ENCODE data around the gene NAA10.

Gene NAA10

GRCh38 chrX:153937056-153937455 lies 2.2 kb upstream of the NAA10 start (continued):
- no peak for TF ChIP-seq ZNF2 (tag by site-specific recombination; IDR thresholded peaks at IDR 0.05)
- TF ChIP-seq ZNF433 (tag by site-specific recombination; IDR thresholded peaks at IDR 0.05; ENCODE audit: low read depth), result peak; percentile 98
- TF ChIP-seq ZBTB1 (tag by site-specific recombination; IDR thresholded peaks at IDR 0.05), result peak; percentile 69; the same call in 1 of the 2 replicates
- TF ChIP-seq ZNF19 (tag by site-specific recombination; IDR thresholded peaks at IDR 0.05; ENCODE audit: low read depth), result peak; percentile 87; the same call in 1 of the 2 replicates
- TF ChIP-seq ZNF629 (tag by site-specific recombination; IDR thresholded peaks at IDR 0.05), result peak; percentile 75
- peak; percentile 71; the same call in 1 of the 2 replicates for TF ChIP-seq GLI2 (tag by site-specific recombination; IDR thresholded peaks at IDR 0.05; ENCODE audit: borderline replicate concordance, low read depth)
- TF ChIP-seq ZFP69B (tag by site-specific recombination; IDR thresholded peaks at IDR 0.05), result no peak
- TF ChIP-seq ZNF394 (tag by site-specific recombination; IDR thresholded peaks at IDR 0.05; ENCODE audit: borderline replicate concordance), result peak; percentile 99
- TF ChIP-seq ZNF626 (tag by site-specific recombination; IDR thresholded peaks at IDR 0.05), result no peak
- no peak for TF ChIP-seq ZNF26 (tag by site-specific recombination; IDR thresholded peaks at IDR 0.05)
- no peak for TF ChIP-seq PRDM10 (tag by site-specific recombination; IDR thresholded peaks at IDR 0.05)
- no peak for TF ChIP-seq ZNF596 (tag by site-specific recombination; IDR thresholded peaks at IDR 0.05)
- TF ChIP-seq ZNF623 (tag by site-specific recombination; IDR thresholded peaks at IDR 0.05), result peak; percentile 86
- no peak for TF ChIP-seq ZNF521 (tag by site-specific recombination; IDR thresholded peaks at IDR 0.05)
- peak; percentile 76; the same call in 1 of the 2 replicates for TF ChIP-seq ZNF580 (tag by site-specific recombination; IDR thresholded peaks at IDR 0.05)
- peak; percentile 68; the same call in 1 of the 2 replicates for TF ChIP-seq MYNN (tag by site-specific recombination; IDR thresholded peaks at IDR 0.05; ENCODE audit: borderline replicate concordance)
- TF ChIP-seq KLF17 (tag by site-specific recombination; IDR thresholded peaks at IDR 0.05), result no peak
- peak; percentile 86; the same call in 1 of the 2 replicates for TF ChIP-seq ZNF202 (tag by site-specific recombination; IDR thresholded peaks at IDR 0.05; ENCODE audit: borderline replicate concordance)
- no peak for TF ChIP-seq ZNF211 (tag by site-specific recombination; IDR thresholded peaks at IDR 0.05; ENCODE audit: low read depth)
- no peak for TF ChIP-seq ZNF214 (tag by site-specific recombination; IDR thresholded peaks at IDR 0.05; ENCODE audit: borderline replicate concordance)
- TF ChIP-seq ZFP37 (tag by site-specific recombination; IDR thresholded peaks at IDR 0.05), result peak; percentile 75; the same call in 1 of the 2 replicates
- no peak for TF ChIP-seq ZEB2 (tag by site-specific recombination; IDR thresholded peaks at IDR 0.05)
- peak; percentile 97 for TF ChIP-seq ZNF518A (tag by site-specific recombination; conservative IDR thresholded peaks at IDR 0.05; ENCODE audit: low read depth)
- no peak for TF ChIP-seq SP3 (tag by site-specific recombination; IDR thresholded peaks at IDR 0.05)
- TF ChIP-seq ZNF501 (tag by site-specific recombination; IDR thresholded peaks at IDR 0.05), result no peak
- TF ChIP-seq ZNF701 (tag by site-specific recombination; IDR thresholded peaks at IDR 0.05), result no peak
- TF ChIP-seq ZIC2 (tag by site-specific recombination; IDR thresholded peaks at IDR 0.05), result no peak
- TF ChIP-seq ZNF704 (tag by site-specific recombination; IDR thresholded peaks at IDR 0.05), result peak; percentile 82; the same call in 1 of the 2 replicates
